Astrocyte (in vitro differentiated cells and primary cell): Measurements from ENCODE around the gene ASAP2. TPM values are rescaled to one million over a fixed set of nuclear protein-coding genes. Genes with fewer than 3 reads are reported as not detected.

ENCODE experiments used
- DNase-seq: peaks from one replicate; pipeline ENCODE4 v3.0.0-alpha.2; 2010; ENCODE audit warnings: low read depth
- FAIRE-seq: peaks from 2 replicates; lab custom pipeline; 2011; peaks lifted over from hg19 to GRCh38; lab: Jason Lieb, UNC
- H2AFZ ChIP-seq: 2 replicates; pipeline ENCODE4 v1.6.0; 2012; ENCODE audit warnings: low read depth, low read length, inconsistent platforms
- H3K27ac ChIP-seq: 2 replicates; pipeline ENCODE4 v1.5.1; 2011; ENCODE audit warnings: low read depth, low read length, inconsistent platforms
- H3K27me3 ChIP-seq: 2 replicates; pipeline ENCODE4 v1.6.0; 2011; ENCODE audit warnings: low read length, inconsistent platforms; ENCODE audit not compliant: insufficient read depth
- H3K36me3 ChIP-seq: 2 replicates; pipeline ENCODE4 v1.5.1; 2011; ENCODE audit warnings: low read length, inconsistent platforms; ENCODE audit not compliant: insufficient read depth
- H3K4me1 ChIP-seq: 2 replicates; pipeline ENCODE4 v1.5.1; 2011; ENCODE audit warnings: low read length, inconsistent platforms; ENCODE audit not compliant: insufficient read depth
- H3K4me2 ChIP-seq: 2 replicates; pipeline ENCODE4 v1.6.0; 2012; ENCODE audit warnings: low read length, inconsistent platforms
- H3K4me3 ChIP-seq: 2 replicates; pipeline ENCODE4 v1.5.1; 2011; ENCODE audit warnings: low read depth, mild to moderate bottlenecking, low read length, inconsistent platforms; ENCODE audit not compliant: insufficient read depth
- H3K79me2 ChIP-seq: 2 replicates; pipeline ENCODE4 v1.6.0; 2012; ENCODE audit warnings: mild to moderate bottlenecking, low read length, inconsistent platforms; ENCODE audit not compliant: insufficient read depth
- H3K9ac ChIP-seq: 2 replicates; pipeline ENCODE4 v1.6.0; 2012; ENCODE audit warnings: mild to moderate bottlenecking, low read length, inconsistent platforms
- H3K9me3 ChIP-seq: 2 replicates; pipeline ENCODE4 v1.5.1; 2012; ENCODE audit warnings: low read depth, mild to moderate bottlenecking, low read length, inconsistent platforms; ENCODE audit not compliant: insufficient read depth
- H4K20me1 ChIP-seq: 2 replicates; pipeline ENCODE4 v1.6.0; 2012; ENCODE audit warnings: low read length, inconsistent platforms; ENCODE audit not compliant: insufficient read depth
- H3K27ac Mint-ChIP-seq: one replicate; pipeline ENCODE4 v1.8.0; 2021; ENCODE audit warnings: mild to moderate bottlenecking, mixed read lengths; ENCODE audit not compliant: unreplicated experiment
- H3K27me3 Mint-ChIP-seq: one replicate; pipeline ENCODE4 v1.8.0; 2021; ENCODE audit warnings: low read depth, mixed read lengths; ENCODE audit not compliant: unreplicated experiment
- H3K36me3 Mint-ChIP-seq: one replicate; pipeline ENCODE4 v1.8.0; 2021; ENCODE audit warnings: low read depth, mixed read lengths; ENCODE audit not compliant: unreplicated experiment
- H3K4me1 Mint-ChIP-seq: one replicate; pipeline ENCODE4 v1.8.0; 2021; ENCODE audit warnings: low read depth, mixed read lengths; ENCODE audit not compliant: unreplicated experiment
- H3K4me3 Mint-ChIP-seq: one replicate; pipeline ENCODE4 v1.8.0; 2021; ENCODE audit warnings: mild to moderate bottlenecking, moderate library complexity, mixed read lengths; ENCODE audit not compliant: unreplicated experiment
- H3K9me3 Mint-ChIP-seq: one replicate; pipeline ENCODE4 v1.8.0; 2021; ENCODE audit warnings: mild to moderate bottlenecking, mixed read lengths; ENCODE audit not compliant: unreplicated experiment
- CTCF ChIP-seq: IDR thresholded peaks from 2 replicates; pipeline ENCODE4 v1.5.1; 2011; ENCODE audit warnings: low read depth, mild to moderate bottlenecking, inconsistent platforms, low read length, moderate library complexity; ENCODE audit not compliant: insufficient read depth
- EZH2 ChIP-seq: IDR thresholded peaks from 2 replicates; pipeline ENCODE4 v1.6.1; 2012; ENCODE audit warnings: mild to moderate bottlenecking, low read length, inconsistent platforms; ENCODE audit not compliant: insufficient read depth
- total RNA-seq: library from RNA; stranded (reverse); gene quantifications from 2 replicates; pipeline ENCODE4 v1.2.1, GENCODE V29; 2021

Gene ASAP2
- total RNA-seq, 1 donor from 2014 or later, result 62.6 TPM

- Mint-ChIP-seq H3K36me3 (peaks cover 19% of the 10 kb centered on the region), H3K4me1 (peaks cover 61% of the 10 kb centered on the region), H3K9me3 (no peaks in the 10 kb centered on the region), H3K27me3 (no peaks in the 10 kb centered on the region), H3K27ac (peak overlapping the region; percentile 9), H3K4me3 (peak overlapping the region; percentile 20)
- Histone ChIP-seq H3K4me2 (no peak overlapping the region), H3K27me3 (no peaks in the 10 kb centered on the region), H3K36me3 (peaks cover 20% of the 10 kb centered on the region), H4K20me1 (peaks cover 13% of the 10 kb centered on the region), H3K79me2 (peaks cover 10% of the 10 kb centered on the region), H2AFZ (no peak overlapping the region), H3K27ac (no peak overlapping the region), H3K9me3 (no peaks in the 10 kb centered on the region), H3K4me1 (peaks cover 28% of the 10 kb centered on the region), H3K4me3 (no peak overlapping the region), H3K9ac (peak overlapping the region; percentile 21)
- peak; percentile 85 for DNase-seq
- no peak for FAIRE-seq
- no peak for TF ChIP-seq EZH2
- TF ChIP-seq CTCF, result peak; percentile 85
These were observed 127.1 kb downstream of the ASAP2 start for GRCh38 chr2:9333591-9334171.

GRCh38 chr2:9334761-9335160, 128.1 kb downstream of the ASAP2 start:
- no peaks in the 10 kb centered on the region for H3K9me3 Mint-ChIP-seq
- Histone ChIP-seq H3K4me3 (no peak overlapping the region), H3K36me3 (peaks cover 15% of the 10 kb centered on the region), H3K4me2 (no peak overlapping the region), H3K4me1 (peaks cover 28% of the 10 kb centered on the region), H2AFZ (no peak overlapping the region), H3K27me3 (no peaks in the 10 kb centered on the region), H4K20me1 (peaks cover 13% of the 10 kb centered on the region), H3K9me3 (no peaks in the 10 kb centered on the region), H3K27ac (no peak overlapping the region), H3K9ac (no peak overlapping the region), H3K79me2 (peaks cover 11% of the 10 kb centered on the region)
- H3K27me3 Mint-ChIP-seq, result no peaks in the 10 kb centered on the region
- peaks cover 23% of the 10 kb centered on the region for H3K36me3 Mint-ChIP-seq
- peaks cover 55% of the 10 kb centered on the region for H3K4me1 Mint-ChIP-seq
- H3K27ac Mint-ChIP-seq, result no peak overlapping the region
- TF ChIP-seq CTCF (no peak), EZH2 (no peak)
- H3K4me3 Mint-ChIP-seq, result no peak overlapping the region
- FAIRE-seq (no peak), DNase-seq (no peak)

- TF ChIP-seq CTCF, result no peak
- FAIRE-seq, result no peak
- Histone ChIP-seq H3K4me3 (no peak overlapping the region), H3K79me2 (peaks cover 11% of the 10 kb centered on the region), H3K4me2 (no peak overlapping the region), H3K9ac (no peak overlapping the region), H2AFZ (no peak overlapping the region), H3K9me3 (no peaks in the 10 kb centered on the region), H3K27me3 (no peaks in the 10 kb centered on the region), H3K36me3 (peaks cover 12% of the 10 kb centered on the region), H4K20me1 (peaks cover 13% of the 10 kb centered on the region), H3K4me1 (peaks cover 28% of the 10 kb centered on the region), H3K27ac (no peak overlapping the region)
- H3K4me3 Mint-ChIP-seq, result no peak overlapping the region
- no peaks in the 10 kb centered on the region for H3K9me3 Mint-ChIP-seq
- H3K27ac Mint-ChIP-seq, result no peak overlapping the region
- H3K4me1 Mint-ChIP-seq, result peaks cover 50% of the 10 kb centered on the region
- H3K27me3 Mint-ChIP-seq, result no peaks in the 10 kb centered on the region
- peaks cover 22% of the 10 kb centered on the region for H3K36me3 Mint-ChIP-seq
- no peak for DNase-seq
These were observed 128.8 kb downstream of the ASAP2 start for GRCh38 chr2:9335322-9335832.
